Astrocyte of the spinal cord (primary cell): ENCODE measurements around the gene CAMTA1.

Source experiments
- DNase-seq: peaks from one replicate; pipeline ENCODE4 v3.0.0; 2011; ENCODE audit warnings: low read depth, low spot score
- H3K4me3 ChIP-seq: 2 replicates; pipeline ENCODE4 v1.5.1; 2011; ENCODE audit warnings: low read depth, mild to moderate bottlenecking, low read length, moderate library complexity
- CTCF ChIP-seq: IDR thresholded peaks from 2 replicates; pipeline ENCODE4 v1.5.1; 2012; ENCODE audit warnings: low read depth, mild to moderate bottlenecking, low read length, inconsistent platforms
- in situ Hi-C: cut with HindIII; loops from 2 replicates; pipeline ENCODE4 v1.10.0; 2017; ENCODE audit warnings: low sequenced_read_pairs

The CAMTA1 gene

GRCh38 chr1:7219031-7219430 is 433.8 kb downstream of the CAMTA1 start:
- DNase-seq: no peak
- in situ Hi-C loops: no loop called here
- TF ChIP-seq CTCF: no peak
- H3K4me3 ChIP-seq: no peak overlapping the region

- no peak overlapping the region for H3K4me3 ChIP-seq
- in situ Hi-C loops: no loop called here
- TF ChIP-seq CTCF: no peak
- peak; percentile 82 for DNase-seq
Measured at GRCh38 chr1:7220007-7220406, 434.8 kb downstream of the CAMTA1 start.

GRCh38 chr1:7220712-7221252 is 435.5 kb downstream of the CAMTA1 start:
- in situ Hi-C loops: no loop called here
- TF ChIP-seq CTCF: no peak
- no peak overlapping the region for H3K4me3 ChIP-seq
- no peak for DNase-seq

- no peak for TF ChIP-seq CTCF
- DNase-seq: no peak
- no peak overlapping the region for H3K4me3 ChIP-seq
- in situ Hi-C loops: no loop called here
Measured at GRCh38 chr1:7221826-7222694, 436.8 kb downstream of the CAMTA1 start.

- H3K4me3 ChIP-seq: no peak overlapping the region
- no peak for TF ChIP-seq CTCF
- in situ Hi-C loops: no loop called here
- no peak for DNase-seq
Measured at GRCh38 chr1:7222695-7223015, 437.4 kb downstream of the CAMTA1 start.

GRCh38 chr1:7223334-7224080 is 438.3 kb downstream of the CAMTA1 start:
- no peak for TF ChIP-seq CTCF
- in situ Hi-C loops: no loop called here
- peak; percentile 89 for DNase-seq
- no peak overlapping the region for H3K4me3 ChIP-seq
